IMR-90 (cell line): ENCODE data around the gene UBE2QL1. TPM values are rescaled to one million over a fixed set of nuclear protein-coding genes. Genes with fewer than 3 reads are reported as not detected.

Experiments used
- ATAC-seq: fragments of 200-7000 bp; cut with Tn5 transposase; 2 replicates; pipeline ENCODE4 v1.9.1; 2020; ENCODE audit warnings: low read depth, mild to moderate bottlenecking, moderate library complexity
- BruUV-seq: library from RNA; stranded (reverse); fragments of 400-500 nt; replicated peaks from 2 replicates; lab custom pipeline; 2021; lab: Mats Ljungman, UMichigan
- CTCF ChIA-PET: fragments of 300-600 bp; formaldehyde crosslinking; extraction: SDS; loops from one replicate; lab custom pipeline; 2021; ENCODE audit warnings: antibody characterized with exemption; lab: Yijun Ruan, JAX
- POLR2A ChIA-PET: fragments of 300-600 bp; sonication (Branson Sonifier 250); formaldehyde crosslinking; loops from one replicate; lab custom pipeline; 2022; ENCODE audit warnings: antibody characterized with exemption; ENCODE audit not compliant: unreplicated experiment; lab: Charles Lee
- DNase-seq: peaks from one replicate; pipeline ENCODE4 v3.0.0; 2013
- H2AFZ ChIP-seq: replicated peaks from 2 replicates; pipeline ENCODE3; 2013; ENCODE audit warnings: low read length, mild to moderate bottlenecking; ENCODE audit not compliant: poor library complexity
- H2AK5ac ChIP-seq: 2 replicates; pipeline ENCODE4 v1.6.1; 2013; ENCODE audit warnings: low read depth, low read length, inconsistent platforms
- H2AK9ac ChIP-seq: replicated peaks from 2 replicates; pipeline ENCODE3; 2013; ENCODE audit warnings: mild to moderate bottlenecking, low read depth, low read length, moderate library complexity; ENCODE audit not compliant: poor library complexity
- H2BK120ac ChIP-seq: 2 replicates; pipeline ENCODE4 v1.6.1; 2013; ENCODE audit warnings: low read depth, low read length, inconsistent platforms
- H2BK15ac ChIP-seq: 3 replicates; pipeline ENCODE4 v1.6.1; 2013; ENCODE audit warnings: low read depth, low read length, inconsistent platforms
- H2BK20ac ChIP-seq: 2 replicates; pipeline ENCODE4 v1.6.1; 2013; ENCODE audit warnings: low read depth, mild to moderate bottlenecking, inconsistent platforms, low read length, moderate library complexity
- H2BK5ac ChIP-seq: 2 replicates; pipeline ENCODE4 v1.6.1; 2013; ENCODE audit warnings: mild to moderate bottlenecking, low read depth, low read length, inconsistent platforms; ENCODE audit not compliant: poor library complexity, severe bottlenecking
- H3K14ac ChIP-seq: replicated peaks from 2 replicates; pipeline ENCODE4 v1.6.1; 2013; ENCODE audit warnings: low read depth, low read length, inconsistent platforms
- H3K18ac ChIP-seq: 2 replicates; pipeline ENCODE4 v1.6.1; 2013; ENCODE audit warnings: low read depth, low read length, control low read depth
- H3K23ac ChIP-seq: 2 replicates; pipeline ENCODE4 v1.6.1; 2013; ENCODE audit warnings: low read depth, low read length, inconsistent platforms
- H3K27ac ChIP-seq: 2 replicates; pipeline ENCODE4 v1.5.1; 2013; ENCODE audit warnings: mild to moderate bottlenecking, control low read depth, low read length; ENCODE audit not compliant: insufficient read depth
- H3K27me3 ChIP-seq: 2 replicates; pipeline ENCODE4 v1.6.1; 2013; ENCODE audit warnings: low read length; ENCODE audit not compliant: control insufficient read depth, insufficient read depth
- H3K36me3 ChIP-seq: 2 replicates; pipeline ENCODE4 v1.6.1; 2013; ENCODE audit warnings: low read length, mixed read lengths; ENCODE audit not compliant: control insufficient read depth, insufficient read depth
- H3K4ac ChIP-seq: 2 replicates; pipeline ENCODE4 v1.6.1; 2013; ENCODE audit warnings: low read depth, low read length, inconsistent platforms
- H3K4me1 ChIP-seq: 2 replicates; pipeline ENCODE4 v1.6.1; 2013; ENCODE audit warnings: low read length, mixed read lengths; ENCODE audit not compliant: control insufficient read depth, insufficient read depth
- H3K4me2 ChIP-seq: 2 replicates; pipeline ENCODE4 v1.6.1; 2013; ENCODE audit warnings: low read depth, mild to moderate bottlenecking, control low read depth, low read length, moderate library complexity
- H3K4me3 ChIP-seq: 2 replicates; pipeline ENCODE4 v1.5.1; 2013; ENCODE audit warnings: low read depth, mild to moderate bottlenecking, control low read depth, low read length, moderate library complexity; ENCODE audit not compliant: insufficient read depth
- H3K56ac ChIP-seq: 2 replicates; pipeline ENCODE4 v1.6.1; 2013; ENCODE audit warnings: low read length, inconsistent platforms; ENCODE audit not compliant: insufficient read depth; ENCODE audit errors: extremely low read depth
- H3K79me1 ChIP-seq, 2 experiments: 2 replicates each; pipeline ENCODE4 v1.6.1; 2013; ENCODE audit warnings: low read length in 2 of 2, inconsistent platforms in 1 of 2, low read depth in 1 of 2
- H3K9ac ChIP-seq: 2 replicates; pipeline ENCODE4 v1.6.1; 2013; ENCODE audit warnings: low read depth, low read length, control low read depth
- H3K9me1 ChIP-seq: 2 replicates; pipeline ENCODE4 v1.6.1; 2013; ENCODE audit warnings: low read length, inconsistent platforms; ENCODE audit not compliant: insufficient read depth
- H3K9me3 ChIP-seq: 2 replicates; pipeline ENCODE4 v1.6.1; 2013; ENCODE audit warnings: low read length; ENCODE audit not compliant: control insufficient read depth, insufficient read depth
- H4K20me1 ChIP-seq: 2 replicates; pipeline ENCODE4 v1.6.1; 2013; ENCODE audit warnings: low read length, inconsistent platforms; ENCODE audit not compliant: insufficient read depth
- H4K5ac ChIP-seq: 2 replicates; pipeline ENCODE4 v1.6.1; 2013; ENCODE audit warnings: mild to moderate bottlenecking, low read depth, low read length, control low read depth
- H4K8ac ChIP-seq, 2 experiments: 2 replicates each; pipeline ENCODE4 v1.6.1; 2013; ENCODE audit warnings: low read depth in 2 of 2, low read length in 2 of 2, control low read depth in 1 of 2, inconsistent platforms in 1 of 2
- H4K91ac ChIP-seq: 2 replicates; pipeline ENCODE4 v1.6.1; 2013; ENCODE audit warnings: low read depth, low read length, inconsistent platforms; ENCODE audit not compliant: insufficient read depth
- BHLHE40 ChIP-seq: fragments of 150-350 bp; IDR thresholded peaks from 2 replicates; pipeline ENCODE4 v1.6.1; 2016; ENCODE audit warnings: mild to moderate bottlenecking, low read depth, low read length
- CEBPB ChIP-seq: IDR thresholded peaks from 2 replicates; pipeline ENCODE4 v1.6.1; 2012; ENCODE audit warnings: low read depth, low read length, improper control_type of control experiment
- CHD1 ChIP-seq: IDR thresholded peaks from 2 replicates; pipeline ENCODE4 v1.6.1; 2012; ENCODE audit warnings: low read depth, low read length, improper control_type of control experiment
- CTCF ChIP-seq: conservative IDR thresholded peaks from 2 replicates; pipeline ENCODE4 v1.5.1; 2012; ENCODE audit warnings: mild to moderate bottlenecking, low read depth, low read length, improper control_type of control experiment
- ELK1 ChIP-seq: fragments of 150-350 bp; IDR thresholded peaks from 2 replicates; pipeline ENCODE4 v1.6.1; 2016; ENCODE audit warnings: low read depth, mild to moderate bottlenecking, low read length, moderate library complexity, borderline replicate concordance
- FOS ChIP-seq: fragments of 150-350 bp; IDR thresholded peaks from 2 replicates; pipeline ENCODE4 v1.6.1; 2016; ENCODE audit warnings: low read depth, low read length
- MAFK ChIP-seq: IDR thresholded peaks from 2 replicates; pipeline ENCODE4 v1.6.1; 2012; ENCODE audit warnings: low read depth, low read length, improper control_type of control experiment
- MAZ ChIP-seq: IDR thresholded peaks from 2 replicates; pipeline ENCODE4 v1.6.1; 2012; ENCODE audit warnings: low read depth, mild to moderate bottlenecking, low read length, improper control_type of control experiment, moderate library complexity, borderline replicate concordance
- MXI1 ChIP-seq: IDR thresholded peaks from 2 replicates; pipeline ENCODE4 v1.6.1; 2012; ENCODE audit warnings: low read depth, mild to moderate bottlenecking, low read length, moderate library complexity, borderline replicate concordance
- NFE2L2 ChIP-seq: fragments of 150-350 bp; IDR thresholded peaks from 2 replicates; pipeline ENCODE4 v1.6.1; 2016; ENCODE audit warnings: low read depth, mild to moderate bottlenecking, low read length
- POLR2A ChIP-seq: IDR thresholded peaks from 2 replicates; pipeline ENCODE4 v1.6.1; 2012; ENCODE audit warnings: mild to moderate bottlenecking, low read depth, low read length
- RAD21 ChIP-seq: IDR thresholded peaks from 2 replicates; pipeline ENCODE4 v1.6.1; 2012; ENCODE audit warnings: low read length, improper control_type of control experiment
- RCOR1 ChIP-seq: IDR thresholded peaks from 2 replicates; pipeline ENCODE4 v1.6.1; 2012; ENCODE audit warnings: mild to moderate bottlenecking, low read length, improper control_type of control experiment; ENCODE audit not compliant: insufficient replicate concordance
- RFX5 ChIP-seq: IDR thresholded peaks from 2 replicates; pipeline ENCODE4 v1.8.0; 2012; ENCODE audit warnings: low read depth, mild to moderate bottlenecking, low read length, moderate library complexity
- SMC3 ChIP-seq: fragments of 150-350 bp; IDR thresholded peaks from 2 replicates; pipeline ENCODE4 v1.6.1; 2016; ENCODE audit warnings: low read depth, mild to moderate bottlenecking, antibody characterized with exemption, low read length, moderate library complexity
- WGBS, 2 experiments: methylation state at CpG; one replicate each; pipeline versions ENCODE4 v1.1.5 to v1.1.7; 2013; ENCODE audit warnings: missing lambda C conversion rate in 2 of 2; ENCODE audit not compliant: insufficient read length in 1 of 2; ENCODE audit errors: extremely low coverage in 2 of 2; 5-methylcytosine and 5-hydroxymethylcytosine counted together
- dilution Hi-C: fragments of 300-500 bp; cut with HindIII; formaldehyde crosslinking; loops from one replicate; pipeline ENCODE4 v1.14.3; 2018; ENCODE audit warnings: low sequenced_read_pairs; ENCODE audit not compliant: unreplicated experiment
- in situ Hi-C: fragments of 300-500 bp; cut with MboI; formaldehyde crosslinking; loops from 3 replicates; pipeline ENCODE4 v1.14.3; 2019; ENCODE audit warnings: low sequenced_read_pairs, inconsistent platforms, mixed read lengths
- intact Hi-C: fragments of 100-400 bp; cut with micrococcal nuclease; formaldehyde crosslinking; loops from 2 replicates; pipeline ENCODE4 v1.10.0; 2022
- polyA plus RNA-seq, 3 experiments: library from polyadenylated mRNA; depleted of rRNA; stranded (reverse); fragments of >200 nt; gene quantifications; 2 replicates each; pipeline ENCODE4 v1.2.3, GENCODE V29; 2012; ENCODE audit warnings: low replicate concordance in 1 of 3
- total RNA-seq: library from RNA; depleted of rRNA; stranded (reverse); fragments of >200 nt; gene quantifications from 2 replicates; pipeline ENCODE4 v1.2.3, GENCODE V29; 2012
- TF ChIP-seq, protein P1 (sequence below): fragments of 150-350 bp; IDR thresholded peaks from 2 replicates; pipeline ENCODE4 v1.6.1; 2017; ENCODE audit warnings: mild to moderate bottlenecking, antibody characterized with exemption, low read length, low read depth

UBE2QL1 gene
- total and polyA plus RNA-seq, 2 of the 4 experiments (the other 2 are of a cell fraction), result not detected

DNA sequence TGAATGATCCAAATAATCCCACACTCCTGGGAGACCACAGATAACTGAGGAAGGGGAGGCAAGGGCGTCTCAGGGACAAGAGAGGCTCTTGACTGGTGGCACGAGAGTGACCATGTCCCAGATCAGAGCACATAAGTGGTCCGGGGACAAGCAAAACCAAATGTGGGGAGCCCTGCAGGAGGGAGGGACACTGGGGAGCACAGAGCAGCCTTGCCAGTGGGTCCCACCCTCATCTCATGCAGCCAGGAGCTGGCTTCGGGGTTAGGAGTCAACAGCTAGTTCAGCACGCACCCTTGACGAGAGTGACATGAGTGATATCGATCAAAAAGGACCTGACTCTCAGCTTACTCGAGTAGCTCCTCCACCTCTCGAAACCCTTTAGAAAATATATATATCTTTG is 16.5 kb upstream of the UBE2QL1 start:
- Histone ChIP-seq H2AFZ (no peak overlapping the region), H4K5ac (no peak overlapping the region), H3K9me3 (no peaks in the 10 kb centered on the region), H2AK5ac (no peak overlapping the region), H2BK15ac (no peak overlapping the region), H3K27me3 (no peaks in the 10 kb centered on the region), H4K8ac (no peak overlapping the region), H3K79me1 (no peaks in the 10 kb centered on the region), H3K36me3 (no peaks in the 10 kb centered on the region), H3K18ac (no peak overlapping the region), H3K23ac (no peak overlapping the region), H4K20me1 (no peaks in the 10 kb centered on the region), H2BK120ac (no peak overlapping the region), H3K14ac (no peak overlapping the region), H2BK20ac (no peak overlapping the region), H3K4me3 (no peak overlapping the region), H4K91ac (no peak overlapping the region), H3K27ac (no peak overlapping the region), H3K9ac (no peak overlapping the region), H3K4me2 (no peak overlapping the region), H2AK9ac (no peak overlapping the region), H3K56ac (no peak overlapping the region), H3K4ac (no peak overlapping the region), H3K4me1 (no peaks in the 10 kb centered on the region), H3K9me1 (no peaks in the 10 kb centered on the region), H2BK5ac (no peak overlapping the region)
- POLR2A ChIA-PET, result no interaction called here
- intact Hi-C loops (loop anchor here (10.0 kb wide), 1 partner anchor 937 kb away; no protein-coding TSS in a partner anchor), in situ Hi-C loops (no loop called here), dilution Hi-C loops (no loop called here)
- ATAC-seq (no peak), DNase-seq (no peak)
- 80% methylated on average over 1 of the region's 9 CpGs; no CpG with 5 or more reads in 1 of the 2 experiments for WGBS, 2 experiments
- BruUV-seq, result no TSS peak
- TF ChIP-seq RCOR1 (no peak), SMC3 (no peak), CEBPB (no peak), ELK1 (no peak), MAZ (no peak), MXI1 (no peak), MAFK (no peak), FOS (no peak), POLR2A (no peak), CHD1 (no peak), RFX5 (no peak), CTCF (no peak), NFE2L2 (no peak), RAD21 (no peak), BHLHE40 (no peak)
- TF ChIP-seq, protein P1, sequence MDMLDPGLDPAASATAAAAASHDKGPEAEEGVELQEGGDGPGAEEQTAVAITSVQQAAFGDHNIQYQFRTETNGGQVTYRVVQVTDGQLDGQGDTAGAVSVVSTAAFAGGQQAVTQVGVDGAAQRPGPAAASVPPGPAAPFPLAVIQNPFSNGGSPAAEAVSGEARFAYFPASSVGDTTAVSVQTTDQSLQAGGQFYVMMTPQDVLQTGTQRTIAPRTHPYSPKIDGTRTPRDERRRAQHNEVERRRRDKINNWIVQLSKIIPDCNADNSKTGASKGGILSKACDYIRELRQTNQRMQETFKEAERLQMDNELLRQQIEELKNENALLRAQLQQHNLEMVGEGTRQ, result no peak
- CTCF ChIA-PET, result no interaction called here
